MCF 10A (cell line): ENCODE results near the gene HMG20A. TPM values are rescaled to one million over a fixed set of nuclear protein-coding genes. Genes with fewer than 3 reads are reported as not detected.

Experiments used
- BruUV-seq: library from RNA; stranded (reverse); fragments of 400-500 nt; replicated peaks from 2 replicates; lab custom pipeline; 2021; lab: Mats Ljungman, UMichigan
- CTCF ChIA-PET: fragments of 300-600 bp; sonication (Branson Sonifier 250); formaldehyde crosslinking; extraction: SDS; loops from one replicate; lab custom pipeline; 2021; ENCODE audit warnings: antibody characterized with exemption, inconsistent platforms; lab: Yijun Ruan, JAX
- POLR2A ChIA-PET: fragments of 300-600, 350-650 bp; sonication (Branson Sonifier 250); formaldehyde crosslinking; extraction: SDS; loops from one replicate; lab custom pipeline; 2020; ENCODE audit warnings: antibody characterized with exemption, inconsistent platforms; lab: Yijun Ruan, JAX
- DNase-seq: peaks from one replicate; pipeline ENCODE4 v3.0.0-alpha.2; 2018; ENCODE audit not compliant: unreplicated experiment
- H3K27ac Mint-ChIP-seq: one replicate; pipeline ENCODE4 v1.8.0; 2022; ENCODE audit warnings: mild to moderate bottlenecking, low read depth, mixed read lengths; ENCODE audit not compliant: unreplicated experiment
- H3K27me3 Mint-ChIP-seq: one replicate; pipeline ENCODE4 v1.8.0; 2022; ENCODE audit warnings: mixed read lengths; ENCODE audit not compliant: insufficient read depth, unreplicated experiment
- H3K36me3 Mint-ChIP-seq: one replicate; pipeline ENCODE4 v1.8.0; 2022; ENCODE audit warnings: mild to moderate bottlenecking, moderate library complexity, mixed read lengths; ENCODE audit not compliant: insufficient read depth, unreplicated experiment
- H3K4me1 Mint-ChIP-seq: one replicate; pipeline ENCODE4 v1.8.0; 2022; ENCODE audit warnings: mixed read lengths; ENCODE audit not compliant: insufficient read depth, unreplicated experiment
- H3K4me3 Mint-ChIP-seq: one replicate; pipeline ENCODE4 v1.8.0; 2022; ENCODE audit warnings: mild to moderate bottlenecking, moderate library complexity, mixed read lengths; ENCODE audit not compliant: unreplicated experiment
- H3K9me3 Mint-ChIP-seq: one replicate; pipeline ENCODE4 v1.8.0; 2022; ENCODE audit warnings: mixed read lengths; ENCODE audit not compliant: unreplicated experiment
- CTCF ChIP-seq: fragments of 200-600 bp; IDR thresholded peaks from one replicate; pipeline ENCODE4 v1.8.0; 2022; ENCODE audit warnings: antibody characterized with exemption, mild to moderate bottlenecking; ENCODE audit not compliant: unreplicated experiment
- intact Hi-C: fragments of 100-400 bp; cut with micrococcal nuclease; formaldehyde crosslinking; loops from 2 replicates; pipeline ENCODE4 v1.14.1; 2022
- total RNA-seq: library from RNA; stranded (reverse); gene quantifications from 2 replicates; pipeline ENCODE4 v1.2.3, GENCODE V29; 2022

The HMG20A gene
- total RNA-seq, 1 experiment from 2014 or later: 39.7 TPM

- intact Hi-C loops: no loop called here
- Mint-ChIP-seq H3K9me3 (no peaks in the 10 kb centered on the region), H3K4me1 (peaks cover 27% of the 10 kb centered on the region), H3K27me3 (no peaks in the 10 kb centered on the region), H3K4me3 (peak overlapping the region; percentile 89), H3K27ac (peak overlapping the region; percentile 98), H3K36me3 (peaks cover 5% of the 10 kb centered on the region)
- TF ChIP-seq CTCF: no peak
- TSS peak; percentile 54 for BruUV-seq
- ChIA-PET CTCF (interaction anchor here (0.7 to 1.2 kb wide), 2 partner anchors 78 to 400 kb away, joined by 3 to 6 read pairs; no protein-coding TSS in a partner anchor), POLR2A (interaction anchor here (0.9 to 1.9 kb wide), 11 partner anchors 8 to 488 kb away, joined by 3 to 7 read pairs (median 4); no protein-coding TSS in a partner anchor)
- DNase-seq: peak; percentile 3
These were observed 2.2 kb upstream of the HMG20A start for GRCh38 chr15:77418391-77418965.

GRCh38 chr15:77418966-77419835 is 1.5 kb upstream of the HMG20A start:
- BruUV-seq: no TSS peak

GRCh38 chr15:77419836-77420609 is 665 bp upstream of the HMG20A start, which contains the start of gene PEAK1:
Gene PEAK1, minus strand, starts transcription at chr15:77420104. Its CDS starts 238,178 bp downstream, at chr15:77181926.
- ChIA-PET POLR2A (interaction anchor here (0.6 to 1.9 kb wide), 10 partner anchors 11 to 233 kb away, joined by 3 to 9 read pairs (median 4); no protein-coding TSS in a partner anchor), CTCF (interaction anchor here (0.8 to 1.6 kb wide), 2 partner anchors 20 to 301 kb away, joined by 3 to 5 read pairs; no protein-coding TSS in a partner anchor)
- Mint-ChIP-seq H3K9me3 (no peaks in the 10 kb centered on the region), H3K27me3 (no peaks in the 10 kb centered on the region), H3K4me1 (peaks cover 41% of the 10 kb centered on the region), H3K4me3 (peak within 1 kb of the TSS; percentile 89), H3K27ac (peak within 1 kb of the TSS; percentile 98), H3K36me3 (peaks cover 9% of the 10 kb centered on the region)
- no peak for TF ChIP-seq CTCF
- peak; percentile 99 for DNase-seq
- no TSS peak for BruUV-seq
- intact Hi-C loops: loop anchor here (2.0 to 10.0 kb wide), 3 partner anchors 77 to 235 kb away; no protein-coding TSS in a partner anchor

More at GRCh38 chr15:77418966-77419835, 1.5 kb upstream of the HMG20A start:
- CTCF ChIA-PET: interaction anchor here (0.6 to 1.2 kb wide), 3 partner anchors 19 to 448 kb away, joined by 3 to 6 read pairs (median 3); no protein-coding TSS in a partner anchor
- Mint-ChIP-seq H3K4me3 (peak overlapping the region; percentile 89), H3K4me1 (peaks cover 34% of the 10 kb centered on the region), H3K36me3 (peaks cover 5% of the 10 kb centered on the region), H3K27me3 (no peaks in the 10 kb centered on the region), H3K9me3 (no peaks in the 10 kb centered on the region), H3K27ac (peak overlapping the region; percentile 98)
- TF ChIP-seq CTCF: no peak
- POLR2A ChIA-PET: interaction anchor here (0.7 to 1.9 kb wide), 12 partner anchors 8 to 488 kb away, joined by 3 to 7 read pairs (median 4); no protein-coding TSS in a partner anchor
- intact Hi-C loops: no loop called here
- peak; percentile 23 for DNase-seq
